ENCODE measurements around the gene NTRK3.
"Not testable (repeated sequence)": the region's sequence is repeated elsewhere in the genome, so short reads cannot be mapped to it uniquely, and the experiment has no call there.

The NTRK3 gene

GRCh38 chr15:88074386-88074785 is 182.2 kb downstream of the NTRK3 start:
- no peak for DNase-seq (ENCODE audit: low read depth in 3 of 3)

GRCh38 chr15:88073391-88073691 is 183.2 kb downstream of the NTRK3 start:
- DNase-seq (ENCODE audit: low read depth in 3 of 3): no peak

- DNase-seq (ENCODE audit: low read depth in 3 of 3): no peak
Measured at GRCh38 chr15:88072598-88073390, 183.7 kb downstream of the NTRK3 start.

DNA sequence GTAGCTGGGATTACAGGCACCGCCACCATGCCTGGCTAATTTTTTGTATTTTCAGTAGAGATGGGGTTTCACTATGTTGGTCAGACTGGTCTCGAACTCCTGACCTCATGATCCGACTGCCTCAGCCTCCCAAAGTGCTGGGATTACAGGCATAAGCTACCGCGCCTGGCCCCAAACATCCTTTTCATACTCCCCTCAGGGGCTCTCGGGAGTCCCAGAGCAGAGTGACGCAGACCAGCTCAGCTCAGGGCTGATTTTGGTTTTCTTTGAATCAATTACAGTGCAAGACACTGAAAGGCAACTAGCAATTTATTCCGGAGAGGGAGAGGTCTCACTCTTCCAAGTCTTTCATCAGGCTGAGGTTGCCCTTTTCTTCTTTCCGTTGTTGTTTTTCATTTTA is 184.4 kb downstream of the NTRK3 start:
- not testable (repeated sequence) for DNase-seq (ENCODE audit: low read depth in 3 of 3)

DNA sequence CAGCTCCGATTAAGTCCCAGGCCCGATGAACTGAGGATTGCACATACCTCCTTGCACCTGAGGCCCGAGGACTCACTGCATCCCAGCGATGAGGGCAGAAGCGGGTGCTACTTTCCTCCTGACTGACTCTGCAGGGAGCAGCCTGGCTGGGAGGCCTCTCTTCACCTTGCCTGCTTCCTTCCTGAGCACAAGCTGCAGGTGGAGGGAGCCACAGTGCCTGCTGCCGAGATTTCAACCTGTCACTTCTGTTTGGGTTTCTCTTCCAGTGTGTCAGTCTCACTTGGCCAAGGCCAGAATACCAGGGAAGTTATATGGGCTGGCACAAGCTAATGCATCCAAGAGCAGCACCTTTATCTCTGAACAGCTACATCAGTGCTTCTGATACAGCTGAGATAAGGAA is 185.4 kb downstream of the NTRK3 start:
- DNase-seq (ENCODE audit: low read depth in 3 of 3): no peak

- DNase-seq (ENCODE audit: low read depth in 3 of 3): no peak
Measured at GRCh38 chr15:88069561-88069960, 187.0 kb downstream of the NTRK3 start.

DNA sequence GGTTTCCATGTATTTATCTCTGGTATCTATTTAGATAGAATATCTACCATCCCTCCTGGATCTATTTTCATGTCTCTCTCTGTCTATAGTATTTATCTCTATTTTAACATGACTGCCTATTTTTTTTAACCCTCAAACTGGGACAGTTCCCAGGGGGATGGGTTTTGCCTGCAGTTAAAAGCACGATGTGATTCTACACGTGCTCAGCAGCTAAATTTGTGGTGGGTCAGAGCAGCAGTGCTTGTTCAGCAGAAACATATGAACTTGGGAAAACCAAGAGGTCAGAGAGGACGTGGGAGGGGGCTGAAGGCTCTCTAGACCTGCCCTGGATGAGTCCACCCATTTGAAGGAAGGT is 189.2 kb downstream of the NTRK3 start:
- no peak for DNase-seq (ENCODE audit: low read depth in 3 of 3)

GRCh38 chr15:88066636-88067330 is 189.8 kb downstream of the NTRK3 start:
- DNase-seq (ENCODE audit: low read depth in 3 of 3): no peak

DNA sequence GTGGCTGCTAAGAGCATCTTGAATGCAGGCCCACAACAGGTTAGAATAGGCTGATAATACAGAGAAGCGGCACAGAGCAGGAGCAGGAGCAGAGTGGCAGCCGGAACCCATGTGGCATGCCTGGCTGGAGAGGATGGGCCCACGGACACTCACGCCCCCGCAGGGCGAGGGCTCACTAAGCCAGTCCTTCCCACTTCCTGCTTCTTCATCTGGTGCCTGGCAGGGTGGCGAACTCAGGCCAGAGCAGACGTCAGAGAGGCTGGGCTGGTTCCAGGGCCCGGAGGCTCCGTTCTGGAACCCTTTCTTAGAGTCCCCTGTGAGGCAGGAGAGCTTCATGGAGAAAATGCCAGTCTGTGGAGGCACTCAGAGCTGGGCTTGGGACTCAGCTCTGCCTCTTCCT is 195.1 kb downstream of the NTRK3 start:
- DNase-seq (ENCODE audit: low read depth in 3 of 3): no peak

GRCh38 chr15:88060383-88060782 is 196.2 kb downstream of the NTRK3 start:
- DNase-seq (ENCODE audit: low read depth in 3 of 3): no peak

- DNase-seq (ENCODE audit: low read depth in 3 of 3): no peak
Measured at GRCh38 chr15:88057836-88058235, 198.7 kb downstream of the NTRK3 start.

- DNase-seq (ENCODE audit: low read depth in 3 of 3): no peak
Measured at GRCh38 chr15:88049506-88049905, 207.0 kb downstream of the NTRK3 start.

DNA sequence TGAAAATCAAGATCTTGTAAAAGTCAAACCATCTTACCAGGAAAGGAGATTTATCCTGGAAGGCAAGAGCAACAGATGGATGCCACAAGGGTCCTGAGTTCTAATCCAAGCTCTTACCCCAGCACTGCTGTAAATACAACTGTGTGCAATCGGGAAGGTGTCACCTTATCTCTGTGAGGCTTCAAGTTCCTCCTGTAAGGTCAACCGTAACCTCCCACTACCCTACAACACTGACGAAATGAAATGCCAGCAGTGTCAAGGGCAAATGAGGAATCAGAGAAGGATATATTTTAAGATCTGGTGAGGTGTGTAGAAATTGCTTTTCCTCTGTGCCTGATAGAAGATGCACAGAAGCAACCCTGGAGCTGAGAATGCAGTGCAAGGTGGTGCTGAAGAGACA is 207.8 kb downstream of the NTRK3 start:
- no peak for DNase-seq (ENCODE audit: low read depth in 3 of 3)

DNA sequence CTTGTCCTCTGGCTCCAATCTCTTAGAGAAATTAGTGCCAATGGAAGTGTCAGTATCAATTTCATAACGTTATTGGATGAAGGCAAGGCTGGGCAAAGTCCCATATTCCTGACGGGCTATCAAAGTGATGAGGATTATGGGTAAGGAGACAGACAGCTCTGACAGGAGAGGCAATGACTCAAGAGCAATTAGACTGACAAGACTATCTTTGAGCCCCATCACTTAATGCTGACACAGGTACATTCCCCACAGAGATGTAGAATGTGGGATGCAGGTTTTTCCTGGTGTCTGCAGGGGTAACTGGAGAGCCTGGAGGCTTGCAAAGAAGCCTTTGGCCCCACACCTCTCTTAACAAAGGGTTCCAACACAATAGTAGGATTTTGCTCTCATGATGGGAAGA is 208.3 kb downstream of the NTRK3 start:
- DNase-seq (ENCODE audit: low read depth in 3 of 3): no peak

- no peak for DNase-seq (ENCODE audit: low read depth in 3 of 3)
Measured at GRCh38 chr15:88046576-88047129, 209.9 kb downstream of the NTRK3 start.

- no peak for DNase-seq (ENCODE audit: low read depth in 3 of 3)
Measured at GRCh38 chr15:88043396-88043795, 213.1 kb downstream of the NTRK3 start.

- DNase-seq (ENCODE audit: low read depth in 3 of 3): no peak
Measured at GRCh38 chr15:88042047-88042446, 214.5 kb downstream of the NTRK3 start.

DNA sequence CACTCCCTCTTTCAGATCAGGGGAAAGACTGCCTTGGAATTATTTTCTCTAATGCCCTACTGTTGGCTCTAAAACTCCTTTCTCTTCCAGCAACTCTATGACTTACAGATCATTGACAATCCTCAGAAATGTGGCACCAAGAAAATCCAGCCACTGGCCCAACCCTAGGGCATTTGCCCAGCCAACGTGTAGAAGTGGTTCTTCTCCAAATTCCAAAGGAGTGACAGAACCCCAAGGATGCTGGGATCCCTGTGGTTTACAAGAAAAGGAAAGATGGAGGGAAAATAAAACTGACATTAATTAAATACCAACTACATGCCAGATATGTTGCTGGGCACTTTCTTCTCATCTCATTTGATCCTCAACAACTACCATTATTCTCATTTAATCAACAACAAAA is 216.0 kb downstream of the NTRK3 start:
- DNase-seq (ENCODE audit: low read depth in 3 of 3): no peak

- DNase-seq (ENCODE audit: low read depth in 3 of 3): no peak
Measured at GRCh38 chr15:88038261-88038660, 218.3 kb downstream of the NTRK3 start.

GRCh38 chr15:88036154-88036839 is 220.2 kb downstream of the NTRK3 start:
- DNase-seq (ENCODE audit: low read depth in 3 of 3): no peak

GRCh38 chr15:88035381-88035780 is 221.2 kb downstream of the NTRK3 start:
- DNase-seq (ENCODE audit: low read depth in 3 of 3): no peak

- not testable (repeated sequence) for DNase-seq (ENCODE audit: low read depth in 3 of 3)
Measured at GRCh38 chr15:88033421-88033820, 223.1 kb downstream of the NTRK3 start.

DNA sequence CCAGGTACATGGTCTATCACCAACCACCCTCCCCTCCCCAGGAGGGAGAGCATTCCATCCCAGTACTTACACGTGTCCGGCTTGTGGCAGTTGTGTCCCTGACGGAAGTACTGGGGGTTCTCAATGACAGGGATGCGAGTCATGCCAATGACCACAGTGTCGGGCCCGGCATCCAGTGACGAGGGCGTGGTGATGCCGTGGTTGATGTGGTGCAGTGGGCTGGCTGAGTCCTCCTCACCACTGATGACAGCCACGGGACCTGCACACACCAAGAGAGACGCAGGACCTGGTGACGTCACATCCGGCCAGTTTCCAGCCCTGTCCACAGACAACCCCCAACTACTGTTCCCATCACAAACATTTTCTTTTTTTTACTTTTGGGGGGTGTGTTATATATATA is 223.8 kb downstream of the NTRK3 start:
- no peak for DNase-seq (ENCODE audit: low read depth in 3 of 3)
